ENCODE data around the gene LRRC66. TPM values are rescaled to one million over a fixed set of nuclear protein-coding genes. Genes with fewer than 3 reads are reported as not detected.

Gene LRRC66
- total RNA-seq, 1 experiment from 2014 or later = not detected

- no peak overlapping the region for H4K5ac ChIP-seq (ENCODE audit: insufficient read length, low read depth, low read length)
- no peak overlapping the region for H3T11ph ChIP-seq (ENCODE audit: low read length)
- H3K14ac ChIP-seq (ENCODE audit: insufficient read depth, low read length) = peak overlapping the region; percentile 78; the same call in 1 of the 2 replicates
- Mint-ChIP-seq H3K9me3 (no peaks in the 10 kb centered on the region; a peak in 1 of 5 replicates), H3K36me3 (ENCODE audit: insufficient read depth in 1 of 3, low read depth in 3 of 3) (peaks cover 0 to 3% (median 0%) of the 10 kb centered on the region in 3 experiments; a peak in 2 of 7 replicates), H3K4me1 (peaks cover 22 to 27% of the 10 kb centered on the region in 2 experiments), H3K27ac (peak overlapping the region in 1 of 3 experiments; percentile 32; a peak in 4 of 7 replicates), H3K4me3 (peak overlapping the region; percentile 77 to 89), H3K27me3 (ENCODE audit: low read depth) (peaks cover 30% of the 10 kb centered on the region)
- no peak overlapping the region for H3K23ac ChIP-seq (ENCODE audit: insufficient read length, low read depth, low read length)
- H3K4me2 ChIP-seq (ENCODE audit: insufficient read depth, insufficient read length, low read length) = peak overlapping the region; percentile 38
- no peak overlapping the region for H2AK5ac ChIP-seq (ENCODE audit: insufficient read length, low read length)
- no peak overlapping the region for H4K91ac ChIP-seq (ENCODE audit: insufficient read length, low read depth, low read length)
- H4K8ac ChIP-seq (replicated peaks; ENCODE audit: insufficient read length, low read depth, low read length) = no peak overlapping the region
- H2BK20ac ChIP-seq (ENCODE audit: low read depth, low read length, poor library complexity, severe bottlenecking) = no peak overlapping the region
- H2BK15ac ChIP-seq (ENCODE audit: low read depth, low read length) = no peak overlapping the region
- DNase-seq = peak; percentile 64
- peak overlapping the region; percentile 28 for H3K9ac ChIP-seq (ENCODE audit: extremely low read depth, insufficient read length, low read length)
- no peaks in the 10 kb centered on the region for H3K79me2 ChIP-seq (ENCODE audit: insufficient read depth, low read length)
- no peak for TF ChIP-seq CTCF (conservative IDR thresholded peaks at IDR 0.05)
- H3K56ac ChIP-seq (ENCODE audit: insufficient read length, low read depth, low read length) = no peak overlapping the region
- peak overlapping the region; percentile 5 for H3K18ac ChIP-seq (ENCODE audit: insufficient read length, low read depth, low read length)
- no peaks in the 10 kb centered on the region for H3K79me1 ChIP-seq (ENCODE audit: insufficient read depth, low read depth, low read length, poor library complexity, severe bottlenecking)
- no peak overlapping the region for H2BK12ac ChIP-seq (ENCODE audit: insufficient read length, low read depth, low read length)
- H3K23me2 ChIP-seq (ENCODE audit: insufficient read length, low read depth, low read length, poor library complexity, severe bottlenecking) = no peaks in the 10 kb centered on the region
- H2BK120ac ChIP-seq (ENCODE audit: low read depth, low read length, poor library complexity, severe bottlenecking) = no peak overlapping the region
- H2BK5ac ChIP-seq (ENCODE audit: insufficient read length, low read length) = no peak overlapping the region
- no peak overlapping the region for H3K4ac ChIP-seq (ENCODE audit: low read depth, low read length)
- H3K27me3 ChIP-seq (ENCODE audit: insufficient read depth, low read length) = no peaks in the 10 kb centered on the region
- no peaks in the 10 kb centered on the region for H3K4me1 ChIP-seq (ENCODE audit: insufficient read depth, low read length)
- no peaks in the 10 kb centered on the region for H3K9me3 ChIP-seq (ENCODE audit: control insufficient read depth, low read depth, low read length)
- H3K27ac ChIP-seq (ENCODE audit: insufficient read length, low read depth, low read length) = no peak overlapping the region
- H4K20me1 ChIP-seq (ENCODE audit: control insufficient read depth, insufficient read depth, insufficient read length) = no peaks in the 10 kb centered on the region
- H2AFZ ChIP-seq (ENCODE audit: low read length) = no peak overlapping the region
- no CpG with 5 or more reads among the region's 25 CpGs for WGBS (ENCODE audit: extremely low coverage, insufficient read length, low lambda C conversion rate)
These were observed 17.5 kb upstream of the LRRC66 start for GRCh38 chr4:52037689-52038102.
